SK-N-MC (cell line): Measurements from ENCODE around the gene MPRIP.

ENCODE experiments used
- EZH2 ChIP-seq: fragments of 200-600 bp; sonication (generic); IDR thresholded peaks from one replicate; pipeline ENCODE4 v1.6.1; 2017; ENCODE audit warnings: antibody characterized with exemption
- FOXP2 ChIP-seq: optimal IDR thresholded peaks from 2 replicates; pipeline ENCODE3; 2011; ENCODE audit warnings: mild to moderate bottlenecking, moderate library complexity; ENCODE audit not compliant: insufficient read depth; ENCODE audit errors: extremely low read length, control extremely low read depth
- POLR2AphosphoS5 ChIP-seq: IDR thresholded peaks from 2 replicates; pipeline ENCODE4 v1.6.1; 2012; ENCODE audit warnings: mild to moderate bottlenecking, low read depth, low read length, borderline replicate concordance

DNA sequence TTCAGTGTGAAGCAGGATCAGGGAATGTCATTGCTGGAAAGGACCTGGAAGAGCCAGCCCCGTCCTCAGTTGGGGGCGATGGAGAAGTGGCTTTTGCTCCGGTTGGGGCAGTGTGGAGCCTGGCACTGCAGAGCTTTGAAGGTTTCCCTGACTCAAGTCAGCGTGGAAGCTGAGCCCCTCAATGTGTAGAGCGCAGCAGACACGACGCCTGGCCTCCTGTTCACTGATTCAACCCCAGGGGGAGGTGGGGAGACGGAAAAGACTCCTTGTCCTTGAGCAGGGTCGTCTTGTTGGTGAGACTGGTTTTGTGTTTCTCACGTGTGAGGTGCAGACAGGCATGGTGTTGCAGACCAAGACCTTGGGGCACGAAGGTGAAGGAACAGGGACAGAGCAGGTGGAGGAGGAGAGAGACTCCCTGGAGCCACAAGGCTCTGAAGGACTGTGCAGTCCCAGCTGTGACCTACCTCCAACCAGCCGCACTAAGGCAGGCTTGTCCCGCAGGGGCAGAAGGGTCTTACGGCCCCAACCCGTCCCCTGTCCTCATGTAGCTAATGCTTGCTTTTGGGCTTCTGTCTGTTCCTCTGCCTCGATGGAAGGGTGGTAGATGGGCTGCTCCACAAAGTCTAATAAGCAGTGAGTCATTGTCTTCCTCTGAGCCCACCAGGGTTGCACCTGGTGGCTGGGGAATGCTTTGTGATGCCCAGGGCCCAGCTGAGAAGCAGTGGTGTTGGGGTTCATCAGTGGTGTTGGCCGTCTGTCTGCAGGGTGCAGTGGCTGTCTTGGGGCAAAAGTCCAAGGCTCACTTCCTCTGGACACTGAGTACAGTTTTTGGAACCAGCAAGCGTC, 47.8 kb downstream of the MPRIP start:
- no peak for TF ChIP-seq EZH2
- TF ChIP-seq POLR2AphosphoS5: no peak
- TF ChIP-seq FOXP2: no peak
